GM19324 (cell line): ENCODE results near the gene PLA2G4D.

Source experiments
- ATAC-seq: cut with Tn5 transposase; IDR thresholded peaks from one replicate; pipeline ENCODE4 v1.9.1; 2021; ENCODE audit warnings: mild to moderate bottlenecking, moderate library complexity; ENCODE audit not compliant: unreplicated experiment, low FRiP score

Gene PLA2G4D

GRCh38 chr15:42128476-42128875 lies 34.1 kb upstream of the PLA2G4D start:
- ATAC-seq = no peak

- no peak for ATAC-seq
These were observed 29.2 kb upstream of the PLA2G4D start for GRCh38 chr15:42123546-42123945.

GRCh38 chr15:42121682-42122081 lies 27.3 kb upstream of the PLA2G4D start:
- ATAC-seq = no peak

- no peak for ATAC-seq
These were observed 26.7 kb upstream of the PLA2G4D start for GRCh38 chr15:42121021-42121420.

GRCh38 chr15:42120285-42120684 lies 25.9 kb upstream of the PLA2G4D start:
- no peak for ATAC-seq

- ATAC-seq = no peak
These were observed 25.0 kb upstream of the PLA2G4D start for GRCh38 chr15:42119446-42119760.

GRCh38 chr15:42118650-42119445 lies 24.5 kb upstream of the PLA2G4D start:
- no peak for ATAC-seq

- ATAC-seq = no peak
These were observed 17.6 kb upstream of the PLA2G4D start for GRCh38 chr15:42111924-42112323.

- ATAC-seq = no peak
These were observed 16.0 kb upstream of the PLA2G4D start for GRCh38 chr15:42110367-42110766.

GRCh38 chr15:42108806-42109205 lies 14.4 kb upstream of the PLA2G4D start:
- ATAC-seq = no peak

GRCh38 chr15:42108189-42108588 lies 13.8 kb upstream of the PLA2G4D start:
- no peak for ATAC-seq

- ATAC-seq = peak; percentile 50
These were observed 13.1 kb upstream of the PLA2G4D start for GRCh38 chr15:42107473-42107872.

- no peak for ATAC-seq
These were observed 11.9 kb upstream of the PLA2G4D start for GRCh38 chr15:42106288-42106687.

GRCh38 chr15:42104095-42104891 lies 9.9 kb upstream of the PLA2G4D start:
- ATAC-seq = no peak

- ATAC-seq = no peak
These were observed 8.4 kb upstream of the PLA2G4D start for GRCh38 chr15:42102646-42103235.

GRCh38 chr15:42101861-42102260 lies 7.5 kb upstream of the PLA2G4D start:
- ATAC-seq = no peak

- ATAC-seq = no peak
These were observed 5.8 kb upstream of the PLA2G4D start for GRCh38 chr15:42100021-42100800.

- no peak for ATAC-seq
These were observed 2.7 kb upstream of the PLA2G4D start for GRCh38 chr15:42097018-42097417.

- ATAC-seq = no peak
These were observed 396 bp downstream of the PLA2G4D start for GRCh38 chr15:42093966-42094365.

- ATAC-seq = no peak
These were observed 1.7 kb downstream of the PLA2G4D start for GRCh38 chr15:42092398-42093318.
